Coronary artery (tissue), 2 donors: ENCODE results near the gene CARMIL1.

Experiments
- DNase-seq: peaks from one replicate; pipeline ENCODE4 v3.0.0-alpha.2; 2017; ENCODE audit warnings: low spot score
- H3K27ac ChIP-seq, 2 donors: fragments of 200-600 bp; sonication (generic); one replicate each; pipeline ENCODE4 v1.5.1; 2016 to 2019
- H3K4me3 ChIP-seq: fragments of 200-600 bp; sonication (generic); 2 replicates; pipeline ENCODE4 v1.5.1; 2016; ENCODE audit warnings: mild to moderate bottlenecking, moderate library complexity
- CTCF ChIP-seq: fragments of 200-600 bp; sonication (generic); IDR thresholded peaks from one replicate; pipeline ENCODE4 v1.5.1; 2019; ENCODE audit warnings: antibody characterized with exemption

The CARMIL1 gene

DNA sequence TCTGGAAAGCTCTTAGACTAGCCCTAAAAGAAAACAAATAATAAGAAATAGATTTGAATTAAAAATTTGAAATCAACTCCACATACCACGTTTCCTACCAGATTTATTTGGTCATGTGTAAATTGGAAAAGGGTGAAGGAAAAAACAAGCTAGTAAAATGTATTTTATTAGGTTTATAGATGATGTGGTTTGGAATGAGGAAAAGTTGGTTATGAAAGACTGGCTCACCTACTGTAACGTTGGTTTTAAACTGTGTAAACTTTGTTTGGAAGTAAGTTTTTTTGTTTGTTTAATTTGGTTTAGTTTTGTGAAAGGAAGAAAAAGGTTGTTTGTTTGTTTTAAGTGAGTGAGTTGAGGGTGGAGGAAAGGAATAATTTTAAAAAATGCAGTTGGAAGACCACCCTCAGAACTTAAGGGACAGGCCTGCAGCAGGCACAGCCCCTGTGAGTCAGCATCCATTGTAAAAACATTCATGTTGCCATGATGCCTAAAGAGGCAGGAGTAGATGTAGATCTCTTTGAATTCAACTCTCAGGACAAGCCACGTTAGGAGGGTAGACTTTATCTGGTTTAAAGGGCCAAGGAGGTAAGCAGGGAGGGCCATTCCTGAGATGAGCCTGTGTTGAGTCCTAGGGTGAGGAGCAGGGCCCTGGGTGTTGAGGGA, 279.1 kb downstream of the CARMIL1 start:
- H3K4me3 ChIP-seq, result no peak overlapping the region
- H3K27ac ChIP-seq, result no peak overlapping the region
- TF ChIP-seq CTCF, result no peak
- DNase-seq, result no peak

DNA sequence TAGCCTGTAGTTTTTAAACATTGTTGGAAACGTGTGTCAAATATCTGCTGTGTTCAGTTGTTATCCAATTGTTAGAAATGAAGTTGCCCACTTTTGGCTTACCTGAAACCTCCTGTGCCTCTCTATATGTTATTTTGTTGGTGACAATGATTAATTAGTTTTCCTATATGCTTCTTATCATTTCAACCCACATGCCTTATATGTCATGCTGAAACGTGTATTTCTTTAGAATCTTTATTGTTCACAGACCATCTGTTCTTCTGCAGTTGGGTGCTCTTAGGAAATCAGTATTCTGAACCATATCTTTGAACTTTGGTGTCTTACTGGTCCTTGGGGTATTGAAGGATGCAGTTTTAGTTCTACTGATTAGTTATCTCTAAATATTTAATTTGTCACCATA, 281.7 kb downstream of the CARMIL1 start:
- no peak overlapping the region for H3K4me3 ChIP-seq
- TF ChIP-seq CTCF, result no peak
- H3K27ac ChIP-seq, result no peak overlapping the region
- DNase-seq, result no peak

DNA sequence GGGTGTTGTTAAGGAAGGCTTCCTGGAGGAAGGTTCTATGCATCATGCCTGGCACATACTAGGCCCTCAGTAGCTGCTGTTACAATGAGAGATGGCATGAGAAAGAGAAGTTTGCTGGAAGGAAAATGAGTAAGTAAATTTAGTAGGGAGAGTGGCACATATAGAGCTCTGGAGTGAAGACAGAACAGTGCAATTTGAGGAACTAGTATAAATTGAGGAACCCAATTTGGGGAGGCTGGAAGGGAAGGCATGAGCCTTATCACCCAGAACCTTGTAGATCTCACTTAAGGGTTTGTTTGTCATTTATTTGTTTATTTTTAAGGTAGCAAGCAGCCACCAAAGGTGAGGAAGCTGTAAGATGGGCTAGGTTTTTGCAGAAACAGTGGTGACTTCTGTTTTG, 285.8 kb downstream of the CARMIL1 start:
- no peak for TF ChIP-seq CTCF
- DNase-seq, result no peak
- Histone ChIP-seq H3K4me3 (no peak overlapping the region), H3K27ac (no peak overlapping the region)

DNA sequence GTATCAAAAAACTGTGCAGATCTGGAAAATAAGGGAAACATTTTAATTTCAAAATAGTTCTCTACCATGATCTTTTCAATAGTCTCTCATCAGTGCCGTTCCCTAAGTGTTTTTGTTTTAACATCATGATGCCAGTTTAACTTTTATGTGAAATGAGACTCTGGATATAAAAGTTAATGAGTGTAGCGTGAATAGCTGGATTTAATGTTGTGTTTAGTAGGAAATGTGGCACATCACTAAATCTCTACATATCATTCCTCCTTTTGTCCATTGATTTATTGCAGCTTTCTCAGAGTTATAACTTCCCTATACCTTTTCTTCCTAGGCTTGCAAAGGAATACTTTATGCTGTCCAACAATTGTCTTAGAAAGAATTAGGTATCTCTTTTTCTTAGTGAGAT, 291.4 kb downstream of the CARMIL1 start:
- DNase-seq, result no peak
- no peak for TF ChIP-seq CTCF
- Histone ChIP-seq H3K4me3 (no peak overlapping the region), H3K27ac (no peak overlapping the region)

DNA sequence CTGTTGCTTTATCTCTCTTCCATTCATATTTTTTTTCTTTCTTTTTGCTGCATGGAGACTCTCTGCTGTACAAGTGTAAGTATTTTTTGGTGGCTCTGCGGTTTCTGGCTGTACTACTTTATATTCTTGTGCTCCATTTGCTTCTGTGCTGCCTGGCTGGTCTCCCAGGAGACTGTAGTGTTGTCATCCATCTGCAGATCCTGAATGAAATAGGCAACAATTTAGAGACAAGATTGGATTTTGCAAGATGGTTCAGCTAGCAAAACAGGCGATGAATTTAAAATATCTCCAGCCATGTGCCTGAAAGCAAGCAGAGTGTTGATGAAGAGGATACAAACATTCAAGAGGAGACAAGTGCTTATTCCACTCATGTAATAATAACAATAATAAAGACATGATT, 297.7 kb downstream of the CARMIL1 start:
- Histone ChIP-seq H3K4me3 (no peak overlapping the region), H3K27ac (no peak overlapping the region)
- DNase-seq, result no peak
- TF ChIP-seq CTCF, result no peak

- no peak for DNase-seq
- Histone ChIP-seq H3K4me3 (no peak overlapping the region), H3K27ac (no peak overlapping the region)
- no peak for TF ChIP-seq CTCF
Observed at GRCh38 chr6:25578538-25578937, 299.4 kb downstream of the CARMIL1 start.

DNA sequence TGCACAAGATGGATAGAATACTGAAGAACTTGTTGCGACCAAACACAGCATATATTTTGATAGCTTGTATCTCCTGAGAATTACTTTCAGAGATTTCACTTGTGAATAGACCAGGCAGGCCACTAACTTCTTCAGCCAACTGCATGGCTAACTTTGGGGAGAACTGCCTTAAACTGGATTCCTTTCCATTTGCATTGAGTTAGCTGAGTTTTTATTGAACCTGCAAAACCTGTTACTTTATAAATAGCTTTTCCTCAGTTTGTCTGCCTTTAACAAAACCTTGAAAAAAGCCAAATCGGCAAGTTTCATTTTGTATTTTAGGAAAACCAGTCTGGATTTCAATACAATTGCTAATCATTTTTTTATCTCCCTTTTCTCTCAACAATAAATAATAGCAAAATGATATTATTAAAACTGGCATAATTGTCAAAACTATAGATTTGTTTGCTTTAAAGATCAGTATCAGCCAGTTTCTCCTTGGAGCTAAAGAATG, 300.3 kb downstream of the CARMIL1 start:
- H3K4me3 ChIP-seq, result no peak overlapping the region
- no peak for TF ChIP-seq CTCF
- H3K27ac ChIP-seq, result no peak overlapping the region
- DNase-seq, result no peak
